SK-N-SH treated with all-trans-retinoic acid at 6 μM for 48 hours (cell line): Measurements from ENCODE around the gene LGALS1.

Experiments used
- CREB5 ChIP-seq: fragments of 250-450 bp; sonication (Bioruptor Pico); IDR thresholded peaks from 2 replicates; pipeline ENCODE4 v1.5.1; 2020; ENCODE audit warnings: low read depth, mild to moderate bottlenecking, moderate library complexity
- CSDC2 ChIP-seq: fragments of 250-450 bp; sonication (Bioruptor Pico); IDR thresholded peaks from 2 replicates; pipeline ENCODE4 v1.5.0; 2020; ENCODE audit warnings: mild to moderate bottlenecking, moderate library complexity
- GLIS3 ChIP-seq: fragments of 250-450 bp; sonication (Bioruptor Pico); IDR thresholded peaks from 2 replicates; pipeline ENCODE4 v1.5.0; 2020; ENCODE audit warnings: mild to moderate bottlenecking, moderate library complexity
- OSR1 ChIP-seq: fragments of 250-450 bp; sonication (Bioruptor Pico); IDR thresholded peaks from 2 replicates; pipeline ENCODE4 v1.8.0; 2022; ENCODE audit warnings: moderate library complexity, mild to moderate bottlenecking, inconsistent platforms
- PATZ1 ChIP-seq: fragments of 250-450 bp; sonication (Bioruptor Pico); IDR thresholded peaks from 2 replicates; pipeline ENCODE4 v1.8.0; 2020; ENCODE audit warnings: mild to moderate bottlenecking, moderate library complexity, borderline replicate concordance
- POU6F1 ChIP-seq: fragments of 250-450 bp; sonication (Bioruptor Pico); IDR thresholded peaks from 2 replicates; pipeline ENCODE4 v1.8.0; 2021; ENCODE audit warnings: low read depth, mild to moderate bottlenecking, moderate library complexity, borderline replicate concordance
- PPARA ChIP-seq: fragments of 250-450 bp; sonication (Bioruptor Pico); IDR thresholded peaks from 2 replicates; pipeline ENCODE4 v1.5.0; 2020; ENCODE audit warnings: mild to moderate bottlenecking, borderline replicate concordance
- RARB ChIP-seq: fragments of 250-450 bp; sonication (Bioruptor Pico); IDR thresholded peaks from 2 replicates; pipeline ENCODE4 v1.8.0; 2021; ENCODE audit warnings: mild to moderate bottlenecking, moderate library complexity
- SNAI2 ChIP-seq: fragments of 250-450 bp; sonication (Bioruptor Pico); IDR thresholded peaks from 2 replicates; pipeline ENCODE4 v1.5.0; 2020; ENCODE audit warnings: mild to moderate bottlenecking, moderate library complexity
- TCF4 ChIP-seq: fragments of 250-450 bp; sonication (Bioruptor Pico); IDR thresholded peaks from 2 replicates; pipeline ENCODE4 v1.8.0; 2021; ENCODE audit warnings: mild to moderate bottlenecking, moderate library complexity, borderline replicate concordance
- TOX ChIP-seq: fragments of 250-450 bp; sonication (Bioruptor Pico); IDR thresholded peaks from 2 replicates; pipeline ENCODE4 v1.8.0; 2021; ENCODE audit warnings: mild to moderate bottlenecking, moderate library complexity, borderline replicate concordance
- ZFP3 ChIP-seq: fragments of 250-450 bp; sonication (Bioruptor Pico); IDR thresholded peaks from 2 replicates; pipeline ENCODE4 v1.5.0; 2020; ENCODE audit warnings: mild to moderate bottlenecking, moderate library complexity
- ZFP30 ChIP-seq: fragments of 450-650 bp; formaldehyde crosslinking; IDR thresholded peaks from 2 replicates; pipeline ENCODE4 v1.5.0; 2022; ENCODE audit warnings: mild to moderate bottlenecking, moderate library complexity
- ZNF565 ChIP-seq: fragments of 450-650 bp; formaldehyde crosslinking; conservative IDR thresholded peaks from 2 replicates; pipeline ENCODE4 v1.5.0; 2020; ENCODE audit warnings: low read depth, mild to moderate bottlenecking, moderate library complexity

GRCh38 chr22:37641561-37641949 is 33.9 kb upstream of the LGALS1 start:
- TF ChIP-seq ZFP3 (no peak), PATZ1 (CRISPR knock-in tag) (no peak), CREB5 (CRISPR knock-in tag) (no peak), ZNF565 (CRISPR knock-in tag) (no peak), TCF4 (no peak), PPARA (CRISPR knock-in tag) (no peak), SNAI2 (no peak), RARB (CRISPR knock-in tag) (no peak), CSDC2 (CRISPR knock-in tag) (no peak), OSR1 (CRISPR knock-in tag) (no peak), ZFP30 (no peak), GLIS3 (CRISPR knock-in tag) (no peak), TOX (CRISPR knock-in tag) (no peak), POU6F1 (no peak)
